Kidney (tissue), 14 donors: ENCODE data around the gene LYZL1. TPM values are rescaled to one million over a fixed set of nuclear protein-coding genes. Genes with fewer than 3 reads are reported as not detected.

Source experiments
- DNase-seq, 5 donors: peaks; one replicate each; pipeline ENCODE4 v3.0.0-alpha.2; 2013 to 2020
- FAIRE-seq: peaks from 2 replicates; lab custom pipeline; 2012; peaks lifted over from hg19 to GRCh38; lab: Jason Lieb, UNC
- H3K27ac ChIP-seq, 2 donors: one replicate each; pipeline ENCODE4 v1.7.0; 2013; ENCODE audit warnings: low read depth in 2 of 2, low read length in 2 of 2, inconsistent platforms in 1 of 2
- H3K27me3 ChIP-seq: one replicate; pipeline ENCODE4 v1.7.1; 2013; ENCODE audit warnings: low read length, inconsistent platforms; ENCODE audit not compliant: control insufficient read depth, insufficient read depth
- H3K36me3 ChIP-seq, 3 donors: one replicate each; pipeline versions ENCODE4 v1.7.0 to v1.7.1; 2013; ENCODE audit warnings: low read length in 3 of 3, control low read depth in 1 of 3, inconsistent platforms in 1 of 3; ENCODE audit not compliant: insufficient read depth in 3 of 3, control insufficient read depth in 2 of 3
- H3K4me1 ChIP-seq, 3 donors: one replicate each; pipeline versions ENCODE4 v1.7.0 to v1.7.1; 2013; ENCODE audit warnings: low read length in 3 of 3, inconsistent platforms in 1 of 3, low read depth in 1 of 3; ENCODE audit not compliant: control insufficient read depth in 2 of 3, insufficient read depth in 2 of 3
- H3K4me3 ChIP-seq, 3 donors: one replicate each; pipeline versions ENCODE4 v1.7.0 to v1.8.1; 2013; ENCODE audit warnings: low read length in 3 of 3, control low read depth in 1 of 3, inconsistent platforms in 1 of 3
- H3K9ac ChIP-seq, 3 donors: one replicate each; pipeline versions ENCODE4 v1.7.0 to v1.7.1; 2013; ENCODE audit warnings: low read length in 3 of 3, control low read depth in 1 of 3, inconsistent platforms in 1 of 3
- H3K9me3 ChIP-seq, 3 donors: one replicate each; pipeline versions ENCODE4 v1.7.0 to v1.7.1; 2013; ENCODE audit warnings: low read length in 3 of 3, control low read depth in 1 of 3, inconsistent platforms in 1 of 3; ENCODE audit not compliant: control insufficient read depth in 2 of 3, insufficient read depth in 1 of 3
- intact Hi-C: fragments of 100-400 bp; cut with DNase I; formaldehyde crosslinking; loops from one replicate; pipeline ENCODE4 v1.11.1; 2022
- polyA plus RNA-seq: library from polyadenylated mRNA; stranded (reverse); fragments of 350-450 nt; fragmentation: Illumina TruSeq; extraction: RNeasy Lipid Tissue Mini Kit (QIAGEN cat#74804); gene quantifications from one replicate; pipeline ENCODE4 v1.2.3, GENCODE V29; 2014; ENCODE audit warnings: low read depth, low replicate concordance; ENCODE audit not compliant: insufficient read depth
- total RNA-seq: library from RNA; stranded (reverse); fragmentation: NEBNext Ultra II Directional; extraction: Animal tissue kit (Norgen Biotek cat#: 25700); gene quantifications from one replicate; pipeline ENCODE4 v1.2.1, GENCODE V29; 2021
- TF ChIP-seq, protein P1 (sequence below): IDR thresholded peaks from 3 replicates; pipeline ENCODE4 v1.5.1; 2012; ENCODE audit warnings: mild to moderate bottlenecking, moderate library complexity, borderline replicate concordance; ENCODE audit not compliant: insufficient read depth; ENCODE audit errors: extremely low read depth
- donor health status: control.
- donor health status: control.
- donor health status: control.
- donor health status: control.
- donor health status: control.
- donor health status: DM: yes; HTN: yes; CAD: no.
- donor health status: Normal renal cell carcinoma (clear cell type).

LYZL1 gene
- total and polyA plus RNA-seq, 2 donors from 2014 or later = not detected

DNA sequence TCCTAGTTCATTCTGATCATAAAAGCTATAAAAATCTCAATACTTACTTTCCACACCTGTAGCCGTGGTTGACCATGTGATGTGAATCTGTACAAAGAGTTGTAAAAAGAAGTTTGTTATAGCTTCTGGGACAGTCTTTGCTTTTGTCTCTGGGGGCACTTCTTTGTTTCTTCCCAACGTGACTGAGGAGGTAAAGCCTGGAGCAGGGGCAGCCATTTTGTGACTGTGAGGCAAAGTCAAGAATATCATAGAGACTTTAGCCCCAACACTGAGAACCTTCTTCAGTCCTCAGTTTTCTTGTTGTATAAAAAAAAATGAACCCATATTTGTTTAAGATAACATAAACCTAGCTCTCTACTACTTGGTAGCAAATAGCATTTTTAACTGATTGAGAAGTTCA, 29.4 kb upstream of the LYZL1 start:
- DNase-seq = no peak
- H3K27ac ChIP-seq = no peak overlapping the region
- TF ChIP-seq, protein P1, sequence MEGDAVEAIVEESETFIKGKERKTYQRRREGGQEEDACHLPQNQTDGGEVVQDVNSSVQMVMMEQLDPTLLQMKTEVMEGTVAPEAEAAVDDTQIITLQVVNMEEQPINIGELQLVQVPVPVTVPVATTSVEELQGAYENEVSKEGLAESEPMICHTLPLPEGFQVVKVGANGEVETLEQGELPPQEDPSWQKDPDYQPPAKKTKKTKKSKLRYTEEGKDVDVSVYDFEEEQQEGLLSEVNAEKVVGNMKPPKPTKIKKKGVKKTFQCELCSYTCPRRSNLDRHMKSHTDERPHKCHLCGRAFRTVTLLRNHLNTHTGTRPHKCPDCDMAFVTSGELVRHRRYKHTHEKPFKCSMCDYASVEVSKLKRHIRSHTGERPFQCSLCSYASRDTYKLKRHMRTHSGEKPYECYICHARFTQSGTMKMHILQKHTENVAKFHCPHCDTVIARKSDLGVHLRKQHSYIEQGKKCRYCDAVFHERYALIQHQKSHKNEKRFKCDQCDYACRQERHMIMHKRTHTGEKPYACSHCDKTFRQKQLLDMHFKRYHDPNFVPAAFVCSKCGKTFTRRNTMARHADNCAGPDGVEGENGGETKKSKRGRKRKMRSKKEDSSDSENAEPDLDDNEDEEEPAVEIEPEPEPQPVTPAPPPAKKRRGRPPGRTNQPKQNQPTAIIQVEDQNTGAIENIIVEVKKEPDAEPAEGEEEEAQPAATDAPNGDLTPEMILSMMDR = no peak
- intact Hi-C loops = no loop called here
- H3K4me3 ChIP-seq = no peak overlapping the region
- no peaks in the 10 kb centered on the region for H3K9me3 ChIP-seq
- no peak for FAIRE-seq
- no peaks in the 10 kb centered on the region for H3K36me3 ChIP-seq
- no peak overlapping the region for H3K9ac ChIP-seq
- no peaks in the 10 kb centered on the region for H3K27me3 ChIP-seq
- H3K4me1 ChIP-seq = peaks cover 0 to 3% (median 0%) of the 10 kb centered on the region in 3 donors

GRCh38 chr10:29263506-29263905, 25.4 kb upstream of the LYZL1 start:
- intact Hi-C loops = no loop called here
- FAIRE-seq (no peak), DNase-seq (no peak)
- no peak overlapping the region for H3K4me3 ChIP-seq
- H3K27ac ChIP-seq = no peak overlapping the region
- no peaks in the 10 kb centered on the region for H3K9me3 ChIP-seq
- H3K36me3 ChIP-seq = no peaks in the 10 kb centered on the region
- TF ChIP-seq, protein P1 = no peak
- no peak overlapping the region for H3K9ac ChIP-seq
- H3K4me1 ChIP-seq = no peaks in the 10 kb centered on the region
- H3K27me3 ChIP-seq = no peaks in the 10 kb centered on the region

- TF ChIP-seq, protein P1 = no peak
- Histone ChIP-seq H3K27me3 (no peaks in the 10 kb centered on the region), H3K36me3 (no peaks in the 10 kb centered on the region), H3K9ac (no peak overlapping the region), H3K27ac (no peak overlapping the region), H3K9me3 (no peaks in the 10 kb centered on the region), H3K4me1 (no peaks in the 10 kb centered on the region), H3K4me3 (no peak overlapping the region)
- intact Hi-C loops = no loop called here
- no peak for FAIRE-seq
- no peak for DNase-seq
Measured at GRCh38 chr10:29265210-29265768, 23.6 kb upstream of the LYZL1 start.

- no peaks in the 10 kb centered on the region for H3K36me3 ChIP-seq
- FAIRE-seq = no peak
Measured at GRCh38 chr10:29266641-29267040, 22.2 kb upstream of the LYZL1 start.

More at GRCh38 chr10:29266641-29267040, 22.2 kb upstream of the LYZL1 start:
- TF ChIP-seq, protein P1 = no peak
- H3K4me3 ChIP-seq = no peak overlapping the region
- H3K4me1 ChIP-seq = no peaks in the 10 kb centered on the region
- H3K27ac ChIP-seq = no peak overlapping the region
- intact Hi-C loops = no loop called here
- no peak overlapping the region for H3K9ac ChIP-seq
- no peak for DNase-seq
- H3K27me3 ChIP-seq = no peaks in the 10 kb centered on the region
- no peaks in the 10 kb centered on the region for H3K9me3 ChIP-seq
